ENCODE results near the gene ARL10. TPM values are rescaled to one million over a fixed set of nuclear protein-coding genes. Genes with fewer than 3 reads are reported as not detected.
A peak's percentile ranks its signal among the peaks of the same experiment; 100 is the strongest.

ARL10 gene
- total RNA-seq, 1 donor from 2014 or later, result 4.2 TPM

DNA sequence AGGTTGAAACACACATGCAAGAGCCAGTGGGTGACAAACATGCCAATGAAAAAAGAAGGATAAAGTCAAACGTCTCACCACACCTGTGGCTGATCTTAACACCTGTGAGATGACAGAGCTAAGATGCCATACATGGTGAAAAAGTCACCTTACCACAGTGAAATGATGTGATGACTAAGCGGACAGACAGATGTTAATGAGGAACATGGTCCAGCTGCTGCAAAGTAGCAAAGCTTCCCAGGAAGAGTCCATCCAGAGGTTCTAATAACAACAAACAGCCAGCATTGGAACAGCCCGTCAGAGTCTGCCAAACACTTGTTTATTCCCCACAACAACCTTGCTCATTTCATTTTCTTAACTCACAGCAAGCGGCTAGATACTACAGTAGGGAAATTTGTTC, 5.6 kb upstream of the ARL10 start:
- no peak for FAIRE-seq
- no peak overlapping the region for H3K4me3 ChIP-seq (ENCODE audit: low read depth, low read length)

DNA sequence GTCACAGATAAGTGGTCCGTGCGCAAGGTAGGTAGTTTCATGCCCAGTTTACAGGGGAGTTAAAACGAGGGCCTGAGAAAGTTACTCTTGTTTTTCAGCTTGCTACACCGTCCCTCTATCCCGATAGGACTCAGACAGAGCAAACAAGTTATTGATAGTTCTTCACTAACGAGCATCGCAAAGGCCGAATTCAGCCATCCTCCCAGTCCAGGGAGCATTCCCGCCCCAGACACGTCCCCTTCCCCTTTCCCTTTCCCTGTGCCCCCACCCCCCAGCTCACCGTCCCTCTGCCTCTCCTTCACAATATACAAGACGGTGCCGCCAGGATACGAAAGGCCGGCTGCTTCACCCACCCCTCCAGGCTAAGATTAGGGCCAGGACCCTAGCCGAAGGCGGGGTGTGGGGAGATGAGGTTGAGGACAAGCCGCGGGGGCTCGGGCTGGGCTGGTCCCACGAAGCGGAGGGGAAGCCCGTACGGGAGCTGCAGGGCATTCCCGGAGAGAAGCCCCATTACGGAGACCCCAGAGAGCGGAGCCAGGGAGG, 4.3 kb upstream of the ARL10 start:
- FAIRE-seq (no peak), DNase-seq (ENCODE audit: low read depth) (peak; percentile 6)
- Histone ChIP-seq H3K27me3 (ENCODE audit: control insufficient read depth, insufficient read depth, low read length) (no peaks in the 10 kb centered on the region), H3K36me3 (ENCODE audit: control insufficient read depth, insufficient read depth, low read length) (peaks cover 6% of the 10 kb centered on the region), H3K4me3 (ENCODE audit: low read depth, low read length) (peak overlapping the region; percentile 84)
- TF ChIP-seq, protein P1, sequence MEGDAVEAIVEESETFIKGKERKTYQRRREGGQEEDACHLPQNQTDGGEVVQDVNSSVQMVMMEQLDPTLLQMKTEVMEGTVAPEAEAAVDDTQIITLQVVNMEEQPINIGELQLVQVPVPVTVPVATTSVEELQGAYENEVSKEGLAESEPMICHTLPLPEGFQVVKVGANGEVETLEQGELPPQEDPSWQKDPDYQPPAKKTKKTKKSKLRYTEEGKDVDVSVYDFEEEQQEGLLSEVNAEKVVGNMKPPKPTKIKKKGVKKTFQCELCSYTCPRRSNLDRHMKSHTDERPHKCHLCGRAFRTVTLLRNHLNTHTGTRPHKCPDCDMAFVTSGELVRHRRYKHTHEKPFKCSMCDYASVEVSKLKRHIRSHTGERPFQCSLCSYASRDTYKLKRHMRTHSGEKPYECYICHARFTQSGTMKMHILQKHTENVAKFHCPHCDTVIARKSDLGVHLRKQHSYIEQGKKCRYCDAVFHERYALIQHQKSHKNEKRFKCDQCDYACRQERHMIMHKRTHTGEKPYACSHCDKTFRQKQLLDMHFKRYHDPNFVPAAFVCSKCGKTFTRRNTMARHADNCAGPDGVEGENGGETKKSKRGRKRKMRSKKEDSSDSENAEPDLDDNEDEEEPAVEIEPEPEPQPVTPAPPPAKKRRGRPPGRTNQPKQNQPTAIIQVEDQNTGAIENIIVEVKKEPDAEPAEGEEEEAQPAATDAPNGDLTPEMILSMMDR (IDR thresholded peaks at IDR 0.05; ENCODE audit: insufficient read depth, low read length, severe bottlenecking), result no peak

More for the DNA sequence above, 5.6 kb upstream of the ARL10 start:
- Histone ChIP-seq H3K27me3 (ENCODE audit: control insufficient read depth, insufficient read depth, low read length) (no peaks in the 10 kb centered on the region), H3K36me3 (ENCODE audit: control insufficient read depth, insufficient read depth, low read length) (peaks cover 8% of the 10 kb centered on the region)
- DNase-seq (ENCODE audit: low read depth), result peak; percentile 17
- TF ChIP-seq, protein P1 (IDR thresholded peaks at IDR 0.05; ENCODE audit: insufficient read depth, low read length, severe bottlenecking), result no peak

DNA sequence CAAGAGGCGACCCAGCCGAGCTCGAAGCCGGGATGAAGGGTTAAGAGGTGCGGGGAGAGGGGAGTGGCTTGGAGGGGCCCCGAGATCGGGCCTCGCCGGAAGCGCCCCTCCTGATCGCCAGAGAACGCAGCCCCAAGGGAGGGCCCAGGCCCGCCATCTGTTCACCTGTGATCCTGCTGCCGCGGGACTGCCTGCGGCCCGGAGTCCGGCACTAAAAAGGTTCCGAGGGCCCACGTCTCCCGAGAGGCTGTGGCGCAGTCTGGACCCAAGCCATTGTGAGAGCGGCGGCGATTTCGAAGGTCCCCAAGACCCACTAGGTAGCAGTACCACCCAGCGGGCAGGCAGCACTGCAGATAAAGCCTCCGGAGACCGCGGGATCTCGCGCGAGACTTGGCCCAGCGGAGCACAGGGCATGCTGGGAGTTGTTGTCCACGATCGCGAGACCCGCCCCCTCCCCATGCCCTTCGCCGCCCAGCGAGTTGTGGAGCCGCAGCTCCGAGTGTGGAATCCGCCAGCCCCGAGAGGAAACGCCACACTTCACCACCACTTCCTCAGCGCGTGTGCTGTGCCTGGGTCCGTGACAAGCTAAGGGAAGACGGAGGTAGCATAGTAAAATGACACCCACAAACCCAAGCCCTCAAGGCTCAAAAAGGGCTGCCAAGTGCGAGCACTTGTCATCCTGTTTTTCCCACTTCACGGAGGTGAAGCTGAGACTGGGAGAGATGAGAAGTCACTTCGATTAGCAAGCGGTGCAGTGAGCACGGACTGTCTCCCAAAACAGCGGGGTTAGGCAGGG, 3.7 kb upstream of the ARL10 start, which contains the start of gene KIAA1191:
KIAA1191 (minus strand) TSS at position 328 of the 796 bp plus-strand sequence. CDS start 2,256 bp downstream, outside the sequence.
- FAIRE-seq (no peak), DNase-seq (ENCODE audit: low read depth) (peak; percentile 83)
- TF ChIP-seq, protein P1 (IDR thresholded peaks at IDR 0.05; ENCODE audit: insufficient read depth, low read length, severe bottlenecking), result peak; percentile 35

DNA sequence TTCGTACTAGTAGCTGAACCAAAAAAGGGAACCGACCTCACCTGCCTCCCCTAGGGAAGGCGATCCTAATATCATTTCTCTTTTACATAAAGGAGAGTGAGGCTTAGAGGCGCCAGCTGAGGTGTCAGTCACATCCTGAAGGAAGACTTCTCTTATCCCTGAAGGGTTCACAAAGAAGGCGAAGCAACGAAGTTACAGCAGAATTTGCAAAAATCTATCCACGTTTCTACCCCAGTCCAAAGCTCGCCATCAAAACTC, 3.1 kb upstream of the ARL10 start:
- no peak for DNase-seq (ENCODE audit: low read depth)

More for the DNA sequence above, 3.7 kb upstream of the ARL10 start, which contains the start of gene KIAA1191:
- Histone ChIP-seq H3K27me3 (ENCODE audit: control insufficient read depth, insufficient read depth, low read length) (no peaks in the 10 kb centered on the region), H3K4me3 (ENCODE audit: low read depth, low read length) (peak within 1 kb of the TSS; percentile 84), H3K36me3 (ENCODE audit: control insufficient read depth, insufficient read depth, low read length) (peaks cover 6% of the 10 kb centered on the region)

DNA sequence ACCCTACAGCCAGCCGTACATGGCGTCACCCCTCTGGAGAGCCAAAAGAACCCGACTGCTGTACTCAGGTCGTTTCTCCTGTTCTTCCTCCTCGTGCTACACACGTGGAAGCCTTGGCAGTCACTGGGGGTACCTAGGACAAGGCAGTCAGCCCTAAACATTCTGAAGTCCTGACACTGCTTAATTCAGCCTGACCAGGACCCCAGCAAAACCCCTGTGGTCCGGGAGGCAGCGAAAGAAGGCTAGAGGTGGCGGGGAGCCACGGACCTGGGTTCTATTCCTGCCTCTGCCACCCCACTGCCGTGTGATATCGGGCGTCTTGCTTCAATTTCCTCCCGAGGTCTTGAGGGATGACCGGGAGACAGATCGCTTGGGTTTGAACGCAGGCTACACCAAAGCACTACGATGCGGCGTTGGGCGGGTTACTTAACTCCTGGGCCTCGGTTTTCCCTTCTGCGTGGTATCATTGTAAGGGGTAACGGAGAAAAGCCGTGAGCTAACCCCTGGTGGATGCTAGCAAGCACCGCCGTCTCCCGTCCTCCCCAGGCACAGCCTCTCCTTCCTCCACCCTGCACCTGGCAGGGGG, 429 bp upstream of the ARL10 start:
- Histone ChIP-seq H3K27me3 (ENCODE audit: control insufficient read depth, insufficient read depth, low read length) (no peaks in the 10 kb centered on the region), H3K36me3 (ENCODE audit: control insufficient read depth, insufficient read depth, low read length) (peaks cover 3% of the 10 kb centered on the region), H3K4me3 (ENCODE audit: low read depth, low read length) (peak overlapping the region; percentile 70)
- TF ChIP-seq, protein P1 (IDR thresholded peaks at IDR 0.05; ENCODE audit: insufficient read depth, low read length, severe bottlenecking), result no peak
- FAIRE-seq (no peak), DNase-seq (ENCODE audit: low read depth) (peak; percentile 7)

More for the DNA sequence above, 3.1 kb upstream of the ARL10 start:
- H3K36me3 ChIP-seq (ENCODE audit: control insufficient read depth, insufficient read depth, low read length), result peaks cover 5% of the 10 kb centered on the region
- TF ChIP-seq, protein P1 (IDR thresholded peaks at IDR 0.05; ENCODE audit: insufficient read depth, low read length, severe bottlenecking), result no peak
- peak overlapping the region; percentile 84 for H3K4me3 ChIP-seq (ENCODE audit: low read depth, low read length)
- no peaks in the 10 kb centered on the region for H3K27me3 ChIP-seq (ENCODE audit: control insufficient read depth, insufficient read depth, low read length)
- no peak for FAIRE-seq

All from bronchial epithelial cell (primary cell).